Measurements from ENCODE around the gene LPCAT3. TPM values are rescaled to one million over a fixed set of nuclear protein-coding genes. Genes with fewer than 3 reads are reported as not detected.

Gene LPCAT3
- total RNA-seq, 1 experiment from 2014 or later = 45.8 TPM

GRCh38 chr12:6936194-6936635 lies 82.1 kb downstream of the LPCAT3 start:
- POLR2A ChIA-PET = no interaction called here
- no peak overlapping the region for H2AFZ ChIP-seq (ENCODE audit: low read depth, low read length, poor library complexity, severe bottlenecking)
- H3K9me3 ChIP-seq (ENCODE audit: control insufficient read depth in 1 of 2, insufficient read depth in 1 of 2, low read depth in 1 of 2, low read length in 2 of 2) = no peaks in the 10 kb centered on the region
- H3K4me2 ChIP-seq (ENCODE audit: low read length) = peak overlapping the region; percentile 91; the same call in 1 of the 2 replicates
- no TSS peak for BruUV-seq (replicated peaks)
- peaks cover 15 to 37% of the 10 kb centered on the region in 2 experiments; a peak in 3 of 4 replicates for H3K36me3 ChIP-seq (ENCODE audit: control insufficient read depth in 1 of 2, insufficient read depth in 2 of 2, low read length in 2 of 2)
- CTCF ChIA-PET = no interaction called here
- no peak overlapping the region for H3K9ac ChIP-seq (ENCODE audit: low read length)
- H3K4me3 ChIP-seq (replicated peaks in 1 of 2; ENCODE audit: low read depth in 1 of 2, low read length in 2 of 2) = no peak overlapping the region
- peak overlapping the region; percentile 93 for H3K27ac ChIP-seq (ENCODE audit: low read depth, low read length)
- no peaks in the 10 kb centered on the region for H3K27me3 ChIP-seq (ENCODE audit: insufficient read depth, low read length)
- H3K4me1 ChIP-seq (ENCODE audit: control insufficient read depth in 1 of 2, insufficient read depth in 2 of 2, low read length in 2 of 2) = peaks cover 7 to 24% of the 10 kb centered on the region in 2 experiments; a peak in 3 of 4 replicates
- intact Hi-C loops (cut with micrococcal nuclease) = no loop called here
- H4K20me1 ChIP-seq (ENCODE audit: insufficient read depth) = no peaks in the 10 kb centered on the region
- H3K9me2 ChIP-seq (ENCODE audit: insufficient read depth) = no peaks in the 10 kb centered on the region
- DNase-seq (ENCODE audit: low read depth, low spot score) (no peak), ATAC-seq (no peak)
- peaks cover 33% of the 10 kb centered on the region for H3K79me2 ChIP-seq (ENCODE audit: insufficient read depth, low read length)
- no peak for TF ChIP-seq MAX (IDR thresholded peaks at IDR 0.05)
- TF ChIP-seq POLR2A (IDR thresholded peaks at IDR 0.05; ENCODE audit: borderline replicate concordance, extremely low read depth, insufficient read depth, insufficient read length) = no peak
- TF ChIP-seq ZFX (IDR thresholded peaks at IDR 0.05) = no peak
- TF ChIP-seq CEBPB (IDR thresholded peaks at IDR 0.05; ENCODE audit: low read depth) = no peak
- TF ChIP-seq REST (IDR thresholded peaks at IDR 0.05; ENCODE audit: low read depth) = no peak
- no peak for TF ChIP-seq SP1 (IDR thresholded peaks at IDR 0.05; ENCODE audit: low read depth)
- no peak for TF ChIP-seq EZH2phosphoT487 (IDR thresholded peaks at IDR 0.05; ENCODE audit: borderline replicate concordance)
- RAD21 ChIA-PET (ENCODE audit: low non-redundant PET in 1 of 2, low total read pairs in 2 of 2, uncharacterized antibody in 2 of 2, unreplicated experiment in 2 of 2) = no interaction called here

All from HCT116 (cell line).